NCI-H748 (cell line): ENCODE data around the gene RBM19.
"Not testable (repeated sequence)": the region's sequence is repeated elsewhere in the genome, so short reads cannot be mapped to it uniquely, and the experiment has no call there.

Source experiments
- DNase-seq: peaks from one replicate; lab custom pipeline; 2025; ENCODE audit not compliant: unreplicated experiment; lab: John Stamatoyannopoulos, UW

Gene RBM19

DNA sequence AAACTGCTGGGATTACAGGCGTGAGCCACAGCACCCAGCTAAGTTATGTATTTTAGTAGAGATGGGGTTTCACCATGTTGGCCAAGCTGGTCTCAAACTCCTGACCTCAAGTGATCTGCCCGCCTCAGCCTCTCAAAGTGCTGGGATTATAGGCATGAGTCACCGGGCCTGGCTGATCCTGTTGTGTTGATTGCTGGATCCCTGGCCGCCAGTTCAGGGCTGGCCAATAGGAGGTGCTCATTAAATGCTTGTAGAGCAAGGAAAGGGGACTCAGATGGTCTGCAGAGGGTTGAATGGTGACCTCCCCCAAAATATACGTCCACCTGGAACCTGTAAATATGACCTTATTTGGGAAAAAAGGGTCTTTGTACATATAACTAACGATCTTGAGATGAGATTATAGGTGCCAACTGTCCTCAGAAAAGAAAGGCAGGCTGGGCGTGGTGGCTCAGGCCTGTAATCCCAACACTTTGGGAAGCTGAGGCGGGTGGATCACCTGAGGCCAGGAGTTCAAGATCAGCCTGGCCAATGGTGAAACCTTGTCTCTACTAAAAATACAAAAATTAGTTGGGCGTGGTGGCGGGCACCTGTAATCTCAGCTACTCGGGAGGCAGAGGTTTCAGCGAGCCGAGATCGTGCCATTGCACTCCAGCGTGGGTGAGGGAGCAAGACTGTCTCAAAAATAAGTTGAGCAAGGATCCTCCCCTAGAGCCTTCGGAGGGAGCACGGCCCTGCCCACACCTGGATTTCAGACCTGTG is 156.5 kb downstream of the RBM19 start:
- DNase-seq, result not testable (repeated sequence)

DNA sequence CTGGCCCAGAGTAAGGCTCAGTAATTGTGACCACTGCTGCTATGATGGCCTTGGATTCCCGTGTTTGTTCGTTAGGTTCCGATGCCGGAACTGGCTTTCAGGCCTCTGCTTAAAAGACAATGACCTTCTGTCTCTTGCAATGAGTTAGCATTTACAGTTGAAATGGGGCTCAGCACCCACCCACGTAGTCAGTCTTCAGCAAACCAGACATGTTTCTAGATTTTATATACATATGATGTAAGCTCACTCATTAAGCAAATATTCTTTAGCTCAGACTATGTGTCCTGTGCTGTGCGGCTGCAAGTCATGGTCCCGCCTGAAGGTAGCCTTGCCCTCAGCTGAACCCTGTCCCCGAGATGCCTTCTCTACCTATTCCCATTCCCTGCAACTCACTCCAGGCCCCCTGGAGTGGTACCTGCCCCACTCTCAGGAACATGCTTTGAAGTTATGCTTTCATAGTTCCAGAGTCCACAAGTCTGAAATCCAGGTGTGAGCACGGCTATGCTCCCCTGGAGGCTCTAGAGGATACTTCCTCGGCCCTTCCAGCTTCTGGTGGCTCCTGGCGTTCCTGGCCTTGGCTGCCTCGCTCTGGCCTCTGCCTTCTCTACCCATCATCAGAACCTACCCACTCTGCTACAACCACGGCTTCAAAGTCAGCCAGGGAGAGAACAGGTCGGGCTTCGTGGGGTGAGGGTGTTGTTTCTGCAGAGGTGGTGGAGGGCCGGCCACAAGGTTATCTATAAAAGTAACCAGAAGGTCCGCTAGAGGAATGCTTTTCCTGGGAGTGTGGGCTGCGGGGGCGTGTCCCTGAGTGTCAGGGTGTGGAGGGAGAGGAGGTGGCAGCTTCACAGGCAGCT is 157.8 kb downstream of the RBM19 start:
- DNase-seq, result no peak

GRCh38 chr12:113805673-113806072 is 160.5 kb downstream of the RBM19 start:
- DNase-seq, result no peak

- DNase-seq, result no peak
Measured at GRCh38 chr12:113804961-113805600, 161.0 kb downstream of the RBM19 start.

- no peak for DNase-seq
Measured at GRCh38 chr12:113803759-113804140, 162.4 kb downstream of the RBM19 start.

GRCh38 chr12:113802966-113803758 is 163.0 kb downstream of the RBM19 start:
- DNase-seq, result no peak

GRCh38 chr12:113802000-113802749 is 163.9 kb downstream of the RBM19 start:
- DNase-seq, result no peak

DNA sequence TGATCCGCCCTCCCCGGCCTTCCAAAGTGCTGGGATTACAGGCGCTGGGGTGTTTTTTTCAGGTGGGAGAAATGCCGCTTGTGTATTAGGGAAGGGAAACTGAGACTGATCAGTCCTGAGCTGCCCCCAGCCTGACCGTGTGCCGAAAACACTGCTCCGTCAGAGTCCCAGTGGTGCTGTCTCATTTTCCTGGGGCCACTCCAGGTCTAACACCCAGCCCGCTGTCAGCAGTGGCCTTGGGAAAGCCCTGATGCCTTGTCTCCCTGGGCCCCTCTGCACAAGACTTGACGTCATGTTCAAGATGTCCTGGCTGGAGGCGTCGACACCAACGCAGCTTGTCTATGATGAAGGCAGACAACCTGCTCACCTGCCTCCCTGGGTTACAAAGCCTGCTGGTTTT is 165.9 kb downstream of the RBM19 start:
- DNase-seq, result no peak

- no peak for DNase-seq
Measured at GRCh38 chr12:113798552-113798951, 167.6 kb downstream of the RBM19 start.

DNA sequence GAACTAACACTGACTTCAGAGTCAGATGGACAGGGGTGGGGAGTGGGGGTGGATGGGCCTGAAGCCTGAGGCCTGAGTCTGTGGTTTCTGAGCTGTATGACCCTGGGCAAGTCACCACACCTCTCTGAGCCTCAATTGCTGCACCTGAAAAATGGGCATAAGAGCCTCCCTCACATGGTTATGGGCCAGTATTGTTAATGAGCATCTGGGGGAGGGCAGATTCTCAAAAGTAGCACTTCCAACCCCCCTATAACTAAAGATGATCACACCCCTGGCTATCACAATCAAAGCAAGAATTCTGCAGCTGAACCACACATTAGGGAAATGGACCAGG is 168.6 kb downstream of the RBM19 start:
- no peak for DNase-seq

DNA sequence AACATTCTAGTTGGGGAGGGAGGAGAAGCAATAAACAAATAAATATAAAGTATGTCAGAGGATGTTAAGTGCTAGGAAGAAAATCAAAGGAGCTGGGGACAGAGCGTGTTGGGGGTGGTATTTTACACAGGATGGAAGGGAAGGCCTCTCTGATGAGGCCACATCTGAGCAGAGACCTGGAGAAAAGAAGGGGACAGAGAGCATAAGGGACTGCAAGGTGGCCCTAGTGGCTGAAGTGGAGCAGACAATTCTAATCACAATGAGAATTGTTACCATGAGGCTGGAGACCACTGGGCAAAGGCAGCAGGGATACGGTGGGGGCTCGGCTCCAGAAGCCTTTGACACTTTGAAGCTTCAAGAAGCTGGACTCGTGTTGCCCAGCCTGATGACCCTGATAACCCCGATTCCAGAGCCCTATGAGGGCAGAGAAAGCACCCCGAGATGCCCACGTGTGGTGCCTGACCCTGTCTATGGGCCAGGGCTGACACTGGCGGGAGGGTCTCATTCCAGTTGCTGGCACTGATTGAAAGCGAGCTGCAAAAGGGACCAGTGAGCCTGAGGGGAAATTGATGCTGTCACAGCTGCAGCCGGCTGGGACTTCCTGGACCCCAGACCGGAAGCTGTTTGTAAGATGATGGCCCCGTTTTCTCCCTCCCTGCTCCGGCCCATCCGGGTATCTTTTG is 169.1 kb downstream of the RBM19 start:
- DNase-seq, result no peak

DNA sequence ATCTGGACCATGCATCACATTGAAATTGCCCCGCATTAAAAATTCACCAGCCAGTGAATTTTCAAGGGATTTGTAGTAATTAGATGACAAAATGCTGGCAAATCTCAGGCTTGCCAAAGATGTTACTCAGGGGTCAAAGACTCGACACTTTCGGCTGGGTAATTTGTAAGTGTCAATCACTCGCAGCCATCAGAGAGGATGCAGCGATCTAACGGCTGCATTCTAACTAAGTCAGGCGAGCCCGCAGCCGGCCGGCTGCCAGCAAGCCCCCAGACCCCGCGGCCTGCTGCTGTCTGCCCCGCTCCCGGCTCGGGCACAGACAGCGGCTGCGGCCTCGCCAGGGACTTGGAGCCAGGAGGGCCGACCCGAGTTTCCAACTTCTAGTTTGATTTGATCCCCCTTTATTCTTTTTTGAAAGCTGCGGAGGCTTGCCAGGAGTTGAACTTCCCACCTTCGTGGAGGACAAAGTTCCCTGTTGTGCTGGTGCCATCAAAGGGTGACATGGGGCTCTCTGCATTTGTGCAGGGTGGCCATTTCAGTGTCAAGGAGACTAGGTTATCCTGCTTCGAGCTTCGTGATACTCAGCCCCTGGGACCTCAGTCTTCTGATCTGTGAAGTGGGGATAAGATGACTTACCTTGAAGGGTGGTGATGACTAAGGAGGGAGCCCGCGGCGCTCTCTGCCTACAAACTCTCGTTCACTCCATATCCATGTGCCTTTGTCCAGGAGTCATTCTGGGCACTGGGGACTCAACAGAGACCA is 169.9 kb downstream of the RBM19 start:
- no peak for DNase-seq

- DNase-seq, result peak; percentile 10
Measured at GRCh38 chr12:113795445-113795844, 170.7 kb downstream of the RBM19 start.

DNA sequence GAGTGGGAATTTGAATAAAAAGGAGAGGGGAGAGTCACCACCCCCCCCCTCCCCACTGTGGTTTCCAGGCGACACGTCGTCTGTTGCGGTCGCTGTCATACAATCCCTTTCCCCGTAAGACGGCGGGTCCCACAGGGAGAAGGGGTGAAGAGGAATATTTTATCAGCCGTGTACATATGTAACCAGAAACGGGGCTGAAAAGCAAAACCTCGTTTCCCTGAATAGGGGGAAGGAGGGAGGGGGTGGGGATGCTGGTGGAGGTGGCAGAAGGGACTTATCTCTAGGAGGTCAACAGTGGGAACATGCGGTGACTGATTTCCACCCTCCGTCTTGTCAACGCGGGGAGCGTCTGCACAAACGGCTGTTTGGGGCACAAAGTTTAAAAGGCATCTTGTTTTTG is 171.4 kb downstream of the RBM19 start:
- DNase-seq, result no peak

DNA sequence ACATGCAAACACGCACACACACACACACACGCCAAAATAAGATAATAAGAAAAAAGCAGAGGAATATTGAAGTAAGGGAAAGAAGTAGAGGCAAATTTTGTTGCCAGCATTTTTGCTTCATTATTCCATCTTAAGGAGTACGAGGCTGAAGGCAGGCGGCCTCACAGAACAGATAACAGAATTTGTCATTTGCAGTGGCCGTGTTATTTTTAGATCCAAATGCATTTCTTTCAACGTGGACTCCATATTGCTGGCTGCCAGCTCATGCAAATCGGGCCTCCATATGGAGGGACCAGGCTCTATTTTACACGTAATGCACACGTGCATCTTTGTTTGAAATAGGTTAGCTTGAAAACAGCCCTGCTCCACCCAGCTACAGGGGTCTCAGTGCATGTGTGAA is 172.9 kb downstream of the RBM19 start:
- no peak for DNase-seq

DNA sequence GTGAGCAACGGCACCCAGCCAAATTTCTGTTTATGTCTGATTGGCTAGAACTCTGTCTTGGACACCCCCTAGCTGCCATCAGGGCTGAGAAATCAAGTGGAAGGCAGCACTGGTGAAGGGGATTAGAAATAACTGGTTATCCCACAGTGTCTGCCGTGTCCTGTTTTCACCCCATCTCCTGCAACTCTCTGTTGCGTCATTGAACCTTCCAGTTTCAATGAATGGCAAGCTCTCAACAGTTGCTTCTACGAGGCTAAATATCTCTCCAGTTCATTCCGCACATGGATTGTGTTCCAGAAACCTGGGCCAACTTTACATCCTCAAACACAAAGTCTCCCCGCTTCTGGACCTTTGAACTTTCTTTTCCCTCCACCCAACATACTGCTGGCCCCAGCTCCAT is 173.7 kb downstream of the RBM19 start:
- no peak for DNase-seq

DNA sequence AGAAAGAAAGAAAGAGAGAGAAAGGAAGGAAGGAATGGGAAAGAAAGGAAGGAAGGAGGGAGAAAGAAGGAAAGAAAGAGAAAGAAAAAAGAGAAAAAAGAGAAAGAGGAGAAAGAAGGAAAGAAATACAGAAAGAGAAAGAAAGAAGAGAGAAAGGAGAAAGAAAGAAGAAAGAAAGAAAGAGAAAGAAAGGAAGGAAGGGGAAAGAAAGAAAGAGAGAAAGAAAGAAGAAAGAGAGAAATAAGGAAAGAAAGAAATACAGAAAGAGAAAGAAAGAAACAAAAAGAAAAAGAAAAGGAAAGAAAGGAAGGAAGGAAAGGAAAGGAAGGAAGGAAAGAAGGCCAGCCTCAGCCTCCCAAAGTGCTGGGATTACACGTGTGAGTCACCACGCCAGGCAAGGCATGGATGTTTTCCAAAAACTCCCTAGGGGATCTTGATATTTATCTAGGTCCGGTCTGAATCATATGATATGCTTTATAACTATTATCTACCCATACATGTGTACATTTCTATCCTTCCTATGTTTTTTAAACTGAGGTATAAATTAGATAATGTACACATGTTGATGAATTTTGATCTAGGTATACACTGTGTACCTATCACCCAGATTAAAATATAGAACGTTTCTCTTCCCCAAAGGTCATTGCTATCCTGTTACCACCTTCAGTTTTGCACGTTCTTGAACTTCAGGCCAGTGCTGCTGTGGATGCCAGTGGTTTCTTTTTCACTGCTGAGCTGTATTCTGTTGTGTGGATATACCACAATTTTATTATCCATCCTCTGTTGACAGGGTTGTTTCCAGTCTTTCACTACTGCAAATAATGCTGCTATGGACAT is 177.9 kb downstream of the RBM19 start:
- no peak for DNase-seq

- DNase-seq, result no peak
Measured at GRCh38 chr12:113786107-113786506, 180.0 kb downstream of the RBM19 start.
